Panc1 (cell line): ENCODE data around the gene SURF2.

ENCODE experiments used
- CTCF ChIP-seq: fragments of 450-650 bp; IDR thresholded peaks from 2 replicates; pipeline ENCODE4 v1.5.1; 2017; ENCODE audit warnings: mild to moderate bottlenecking
- POLR2AphosphoS5 ChIP-seq: IDR thresholded peaks from 2 replicates; pipeline ENCODE4 v1.6.1; 2012; ENCODE audit warnings: mild to moderate bottlenecking, low read depth, low read length, moderate library complexity
- REST ChIP-seq, 2 experiments: IDR thresholded peaks; 2 replicates each; pipeline ENCODE4 v1.6.1; 2011 to 2012; ENCODE audit warnings: low read depth in 2 of 2, control low read depth in 1 of 2, low read length in 1 of 2, mild to moderate bottlenecking in 1 of 2, moderate library complexity in 1 of 2; ENCODE audit not compliant: insufficient read depth in 1 of 2
- SIN3A ChIP-seq: IDR thresholded peaks from 2 replicates; pipeline ENCODE4 v1.6.1; 2012; ENCODE audit warnings: low read depth, mild to moderate bottlenecking, low read length, moderate library complexity, borderline replicate concordance; ENCODE audit not compliant: insufficient read depth

GRCh38 chr9:133342069-133342406, 14.3 kb upstream of the SURF2 start:
- TF ChIP-seq CTCF, result no peak; the same call in 1 of the 2 replicates
- TF ChIP-seq REST (IDR thresholded peaks at IDR 0.05; ENCODE audit: insufficient read depth in 1 of 2, low read depth in 2 of 2, low read length in 1 of 2), result no peak
- no peak for TF ChIP-seq POLR2AphosphoS5
- TF ChIP-seq SIN3A, result no peak
